CD4-positive, CD25-positive, alpha-beta regulatory T cell (primary cell): ENCODE results near the gene CALN1. TPM values are rescaled to one million over a fixed set of nuclear protein-coding genes. Genes with fewer than 3 reads are reported as not detected.

Source experiments
- ATAC-seq, 2 donors: fragments of 150-1000 bp; cut with Tn5 transposase; one replicate each; pipeline ENCODE4 v1.10.0; 2021; ENCODE audit warnings: low read depth in 2 of 2, moderate number of reproducible peaks in 2 of 2, moderate library complexity in 1 of 2
- DNase-seq, 3 donors: peaks; one replicate each; pipeline versions ENCODE4 v3.0.0 to v3.0.0-alpha.2; 2012 to 2022; ENCODE audit warnings: mixed read lengths in 1 of 3
- H3K27ac ChIP-seq: one replicate; pipeline ENCODE4 v1.7.0; 2013; ENCODE audit warnings: mild to moderate bottlenecking, low read length; ENCODE audit not compliant: insufficient read depth, poor library complexity, severe bottlenecking
- H3K27me3 ChIP-seq: one replicate; pipeline ENCODE4 v1.7.0; 2013; ENCODE audit warnings: low read length; ENCODE audit not compliant: control insufficient read depth, insufficient read depth
- H3K36me3 ChIP-seq: one replicate; pipeline ENCODE4 v1.7.0; 2013; ENCODE audit warnings: mild to moderate bottlenecking, low read length, moderate library complexity; ENCODE audit not compliant: control insufficient read depth, insufficient read depth
- H3K4me1 ChIP-seq: 2 replicates; pipeline ENCODE4 v1.7.0; 2013; ENCODE audit warnings: mild to moderate bottlenecking, low read length; ENCODE audit not compliant: insufficient read depth, control insufficient read depth, poor library complexity, severe bottlenecking
- H3K4me3 ChIP-seq: one replicate; pipeline ENCODE4 v1.7.0; 2013; ENCODE audit warnings: low read depth, mild to moderate bottlenecking, low read length, moderate library complexity
- H3K9me3 ChIP-seq, 2 experiments: 1 replicate in 1 of 2; 2 replicates in 1 of 2; pipeline ENCODE4 v1.7.0; 2013; ENCODE audit warnings: low read length in 2 of 2, mild to moderate bottlenecking in 1 of 2, moderate library complexity in 1 of 2; ENCODE audit not compliant: control insufficient read depth in 2 of 2
- H3K27ac Mint-ChIP-seq, 3 donors: one replicate each; pipeline ENCODE4 v1.8.0; 2020 to 2022; ENCODE audit warnings: mild to moderate bottlenecking in 3 of 3, mixed read lengths in 3 of 3, moderate library complexity in 2 of 3
- H3K27me3 Mint-ChIP-seq: one replicate; pipeline ENCODE4 v1.8.0; 2022; ENCODE audit warnings: mild to moderate bottlenecking, mixed read lengths
- H3K36me3 Mint-ChIP-seq: one replicate; pipeline ENCODE4 v1.8.0; 2020; ENCODE audit warnings: mixed read lengths
- H3K4me1 Mint-ChIP-seq, 4 donors: one replicate each; pipeline ENCODE4 v1.8.0; 2020 to 2022; ENCODE audit warnings: mixed read lengths in 4 of 4, mild to moderate bottlenecking in 1 of 4
- H3K4me3 Mint-ChIP-seq, 4 donors: one replicate each; pipeline ENCODE4 v1.8.0; 2020 to 2022; ENCODE audit warnings: mild to moderate bottlenecking in 4 of 4, mixed read lengths in 4 of 4, moderate library complexity in 3 of 4
- H3K9me3 Mint-ChIP-seq, 7 donors: one replicate each; pipeline ENCODE4 v1.8.0; 2020 to 2022; ENCODE audit warnings: mixed read lengths in 7 of 7, mild to moderate bottlenecking in 3 of 7, moderate library complexity in 2 of 7
- polyA plus RNA-seq, 4 donors: library from polyadenylated mRNA; unstranded; fragments of 300-500 nt; fragmentation: Illumina TruSeq; gene quantifications; one replicate each; pipeline ENCODE4 v1.2.3, GENCODE V29; 2021
- total RNA-seq: library from RNA; stranded (reverse); gene quantifications from one replicate; pipeline ENCODE4 v1.2.3, GENCODE V29; 2022

CALN1 gene
- total and polyA plus RNA-seq, 5 donors from 2014 or later, result 0.52 TPM; not detected in 4

DNA sequence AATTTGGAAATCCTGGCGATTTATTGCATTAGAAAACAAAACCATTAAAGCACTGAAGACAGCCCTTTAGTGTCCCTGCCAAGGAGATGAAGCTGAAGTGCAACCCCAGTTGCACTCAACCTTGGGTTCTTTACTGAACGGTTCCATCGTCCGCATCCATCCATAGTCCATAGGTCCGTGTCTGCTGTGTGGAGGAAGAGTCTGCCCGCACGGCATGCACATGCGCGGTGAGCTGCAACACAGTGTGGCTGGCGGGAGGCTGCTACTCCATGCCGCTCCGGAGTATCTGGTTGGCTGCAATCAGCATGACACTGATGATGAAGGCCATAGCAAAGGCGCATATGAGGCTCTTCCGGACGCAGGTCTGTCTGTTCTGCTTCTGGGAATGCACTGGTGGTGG, 624.6 kb downstream of the CALN1 start:
- H3K9me3 Mint-ChIP-seq, result peaks cover 4 to 28% (median 10%) of the 10 kb centered on the region in 7 donors
- H3K27me3 ChIP-seq, result no peaks in the 10 kb centered on the region

GRCh38 chr7:71785216-71785615, 626.9 kb downstream of the CALN1 start:
- H3K27me3 ChIP-seq, result no peaks in the 10 kb centered on the region
- H3K4me1 Mint-ChIP-seq, result no peaks in the 10 kb centered on the region

More for the DNA sequence above, 624.6 kb downstream of the CALN1 start:
- H3K4me1 ChIP-seq, result no peaks in the 10 kb centered on the region
- H3K36me3 ChIP-seq, result no peaks in the 10 kb centered on the region
- H3K4me3 Mint-ChIP-seq, result no peak overlapping the region
- no peak overlapping the region for H3K4me3 ChIP-seq
- no peak overlapping the region for H3K27ac Mint-ChIP-seq
- H3K4me1 Mint-ChIP-seq, result no peaks in the 10 kb centered on the region
- H3K27me3 Mint-ChIP-seq, result no peaks in the 10 kb centered on the region
- no peaks in the 10 kb centered on the region for H3K36me3 Mint-ChIP-seq
- no peak overlapping the region for H3K27ac ChIP-seq
- no peak for ATAC-seq
- no peak for DNase-seq
- peaks cover 0 to 5% of the 10 kb centered on the region in 2 experiments for H3K9me3 ChIP-seq

GRCh38 chr7:71784781-71785180, 627.4 kb downstream of the CALN1 start:
- Histone ChIP-seq H3K36me3 (no peaks in the 10 kb centered on the region), H3K27me3 (no peaks in the 10 kb centered on the region), H3K27ac (no peak overlapping the region), H3K9me3 (peaks cover 0 to 5% of the 10 kb centered on the region in 2 experiments), H3K4me1 (no peaks in the 10 kb centered on the region), H3K4me3 (no peak overlapping the region)
- no peak overlapping the region for H3K4me3 Mint-ChIP-seq
- no peak for DNase-seq
- no peaks in the 10 kb centered on the region for H3K36me3 Mint-ChIP-seq
- no peak for ATAC-seq
- H3K4me1 Mint-ChIP-seq, result no peaks in the 10 kb centered on the region
- H3K27me3 Mint-ChIP-seq, result no peaks in the 10 kb centered on the region
- H3K9me3 Mint-ChIP-seq, result peaks cover 2 to 19% (median 9%) of the 10 kb centered on the region in 7 donors
- no peak overlapping the region for H3K27ac Mint-ChIP-seq

More at GRCh38 chr7:71785216-71785615, 626.9 kb downstream of the CALN1 start:
- H3K4me3 ChIP-seq, result no peak overlapping the region
- Mint-ChIP-seq H3K27ac (no peak overlapping the region), H3K27me3 (no peaks in the 10 kb centered on the region), H3K36me3 (no peaks in the 10 kb centered on the region), H3K9me3 (peaks cover 5 to 21% (median 9%) of the 10 kb centered on the region in 7 donors), H3K4me3 (no peak overlapping the region)
- DNase-seq, result no peak
- H3K27ac ChIP-seq, result no peak overlapping the region
- H3K36me3 ChIP-seq, result no peaks in the 10 kb centered on the region
- ATAC-seq, result no peak
- no peaks in the 10 kb centered on the region for H3K4me1 ChIP-seq
- peaks cover 0 to 5% of the 10 kb centered on the region in 2 experiments for H3K9me3 ChIP-seq

DNA sequence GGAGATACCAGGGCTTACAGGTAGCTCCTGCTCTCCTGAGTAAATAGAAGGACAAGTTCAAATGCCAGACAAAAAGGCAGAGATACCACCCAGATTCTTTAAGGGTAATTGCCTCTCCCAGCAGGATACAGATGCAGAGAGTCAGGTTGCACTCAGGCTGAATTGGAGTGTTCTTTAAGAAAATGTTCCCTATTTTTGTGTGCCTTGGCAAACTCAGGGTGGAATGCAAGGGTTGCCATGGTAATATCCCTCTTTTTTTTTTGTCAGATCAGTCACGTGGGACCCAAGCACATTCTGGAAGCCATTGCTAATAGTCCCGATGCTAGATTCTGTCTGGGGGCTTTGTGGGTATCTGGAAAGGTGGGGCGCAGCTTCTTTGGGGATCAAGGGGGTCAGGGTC, 628.0 kb downstream of the CALN1 start:
- Histone ChIP-seq H3K27ac (no peak overlapping the region), H3K4me1 (no peaks in the 10 kb centered on the region), H3K27me3 (no peaks in the 10 kb centered on the region), H3K4me3 (no peak overlapping the region), H3K9me3 (peaks cover 0 to 5% of the 10 kb centered on the region in 2 experiments), H3K36me3 (no peaks in the 10 kb centered on the region)
- no peak overlapping the region for H3K27ac Mint-ChIP-seq
- H3K4me3 Mint-ChIP-seq, result no peak overlapping the region
- DNase-seq (no peak), ATAC-seq (no peak)
- H3K4me1 Mint-ChIP-seq, result no peaks in the 10 kb centered on the region
- H3K27me3 Mint-ChIP-seq, result no peaks in the 10 kb centered on the region
- H3K36me3 Mint-ChIP-seq, result no peaks in the 10 kb centered on the region
- H3K9me3 Mint-ChIP-seq, result peaks cover 0 to 19% (median 9%) of the 10 kb centered on the region in 7 donors

DNA sequence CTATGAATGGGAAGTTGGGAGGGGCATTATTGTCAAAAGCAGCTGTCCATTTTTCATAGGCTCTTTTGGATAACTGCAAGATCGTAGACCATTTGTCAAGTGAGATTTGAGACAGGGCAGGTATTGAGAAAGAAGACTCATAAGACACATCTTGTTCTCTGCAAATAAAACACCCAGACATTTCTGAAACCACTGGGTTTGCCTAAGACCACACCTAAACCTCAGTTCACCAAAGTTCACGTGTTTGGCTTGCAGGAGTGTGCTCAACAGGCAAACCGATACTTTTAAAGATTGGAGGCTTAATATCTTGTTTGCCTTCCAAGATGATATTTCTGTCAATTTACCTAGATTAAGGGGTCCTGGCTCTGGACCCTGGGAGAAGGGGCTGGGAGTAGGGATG, 628.4 kb downstream of the CALN1 start:
- ATAC-seq, result no peak
- no peaks in the 10 kb centered on the region for H3K36me3 Mint-ChIP-seq
- H3K27ac Mint-ChIP-seq, result no peak overlapping the region
- DNase-seq, result no peak
- Histone ChIP-seq H3K4me1 (no peaks in the 10 kb centered on the region), H3K27ac (no peak overlapping the region), H3K27me3 (no peaks in the 10 kb centered on the region), H3K4me3 (no peak overlapping the region), H3K9me3 (peaks cover 0 to 5% of the 10 kb centered on the region in 2 experiments), H3K36me3 (no peaks in the 10 kb centered on the region)
- H3K4me3 Mint-ChIP-seq, result no peak overlapping the region
- peaks cover 0 to 19% (median 9%) of the 10 kb centered on the region in 7 donors for H3K9me3 Mint-ChIP-seq
- no peaks in the 10 kb centered on the region for H3K27me3 Mint-ChIP-seq
- H3K4me1 Mint-ChIP-seq, result no peaks in the 10 kb centered on the region

- no peak overlapping the region for H3K27ac ChIP-seq
- peaks cover 0 to 10% (median 8%) of the 10 kb centered on the region in 7 donors for H3K9me3 Mint-ChIP-seq
- no peaks in the 10 kb centered on the region for H3K36me3 Mint-ChIP-seq
- H3K9me3 ChIP-seq, result peaks cover 0 to 5% of the 10 kb centered on the region in 2 experiments
- no peak for DNase-seq
- H3K27ac Mint-ChIP-seq, result no peak overlapping the region
- H3K4me3 ChIP-seq, result no peak overlapping the region
- H3K27me3 Mint-ChIP-seq, result no peaks in the 10 kb centered on the region
- H3K27me3 ChIP-seq, result no peaks in the 10 kb centered on the region
- ATAC-seq, result no peak
- no peaks in the 10 kb centered on the region for H3K4me1 Mint-ChIP-seq
- no peak overlapping the region for H3K4me3 Mint-ChIP-seq
- no peaks in the 10 kb centered on the region for H3K36me3 ChIP-seq
- no peaks in the 10 kb centered on the region for H3K4me1 ChIP-seq
Measured at GRCh38 chr7:71782051-71782450, 630.1 kb downstream of the CALN1 start.

DNA sequence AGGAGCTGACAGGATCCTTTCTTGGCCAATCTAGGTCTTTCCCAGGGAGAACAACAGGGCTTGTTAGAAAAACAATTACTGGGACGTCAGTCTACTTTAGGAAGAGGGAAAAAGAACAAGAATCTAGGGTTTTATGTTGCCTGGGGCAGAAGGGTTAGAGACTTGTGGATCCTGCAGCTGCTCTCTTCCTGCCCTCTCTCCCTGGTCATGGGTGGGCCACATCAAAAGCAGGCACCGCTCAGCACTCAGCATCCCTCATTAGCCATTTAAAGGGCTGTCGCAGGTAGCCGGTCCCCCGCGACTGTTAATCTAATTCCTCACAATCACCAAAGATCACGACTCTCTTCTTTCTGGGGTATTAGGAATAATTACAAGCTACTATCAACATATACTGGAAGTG, 631.9 kb downstream of the CALN1 start:
- H3K36me3 Mint-ChIP-seq, result no peaks in the 10 kb centered on the region

GRCh38 chr7:71777278-71777677, 634.9 kb downstream of the CALN1 start:
- no peaks in the 10 kb centered on the region for H3K27me3 ChIP-seq
- no peaks in the 10 kb centered on the region for H3K9me3 ChIP-seq
- H3K27ac ChIP-seq, result no peak overlapping the region
- no peaks in the 10 kb centered on the region for H3K4me1 Mint-ChIP-seq
- ATAC-seq, result no peak
- H3K36me3 Mint-ChIP-seq, result no peaks in the 10 kb centered on the region
- no peak for DNase-seq
- H3K27ac Mint-ChIP-seq, result no peak overlapping the region
- H3K27me3 Mint-ChIP-seq, result no peaks in the 10 kb centered on the region
- no peaks in the 10 kb centered on the region for H3K36me3 ChIP-seq
- no peak overlapping the region for H3K4me3 Mint-ChIP-seq
- H3K4me1 ChIP-seq, result no peaks in the 10 kb centered on the region
- H3K4me3 ChIP-seq, result no peak overlapping the region
- H3K9me3 Mint-ChIP-seq, result peaks cover 0 to 8% (median 5%) of the 10 kb centered on the region in 7 donors

More for the DNA sequence above, 631.9 kb downstream of the CALN1 start:
- Histone ChIP-seq H3K27ac (no peak overlapping the region), H3K36me3 (no peaks in the 10 kb centered on the region), H3K9me3 (no peaks in the 10 kb centered on the region), H3K4me1 (no peaks in the 10 kb centered on the region), H3K27me3 (no peaks in the 10 kb centered on the region), H3K4me3 (no peak overlapping the region)
- Mint-ChIP-seq H3K27ac (no peak overlapping the region), H3K4me3 (no peak overlapping the region), H3K27me3 (no peaks in the 10 kb centered on the region), H3K9me3 (peaks cover 0 to 8% (median 2%) of the 10 kb centered on the region in 7 donors), H3K4me1 (no peaks in the 10 kb centered on the region)
- ATAC-seq (no peak), DNase-seq (no peak)
